Keratinocyte (primary cell): ENCODE data around the gene CSF3. TPM values are rescaled to one million over a fixed set of nuclear protein-coding genes. Genes with fewer than 3 reads are reported as not detected.
A peak's percentile ranks its signal among the peaks of the same experiment; 100 is the strongest.

Experiments
- DNase-seq: peaks from one replicate; pipeline ENCODE4 v3.0.0-alpha.2; 2011; ENCODE audit warnings: low read depth, missing footprints, low spot score
- FAIRE-seq: peaks from 2 replicates; lab custom pipeline; 2011; peaks lifted over from hg19 to GRCh38; lab: Jason Lieb, UNC
- H2AFZ ChIP-seq: 2 replicates; pipeline ENCODE4 v1.6.0; 2012; ENCODE audit warnings: low read length, control low read depth, inconsistent platforms; ENCODE audit not compliant: control insufficient read depth
- H3K27ac ChIP-seq: 2 replicates; pipeline ENCODE4 v1.5.1; 2011; ENCODE audit warnings: low read length; ENCODE audit not compliant: control insufficient read depth, insufficient read depth
- H3K27me3 ChIP-seq: 3 replicates; pipeline ENCODE4 v1.6.0; 2011; ENCODE audit warnings: low read length; ENCODE audit not compliant: control insufficient read depth, insufficient read depth; ENCODE audit errors: extremely low read depth
- H3K36me3 ChIP-seq, 2 experiments: 2 replicates in 1 of 2; 3 replicates in 1 of 2; pipeline ENCODE4 v1.5.1; 2011; ENCODE audit warnings: low read length in 2 of 2, mild to moderate bottlenecking in 1 of 2; ENCODE audit not compliant: control insufficient read depth in 2 of 2, insufficient read depth in 2 of 2; ENCODE audit errors: extremely low read depth in 1 of 2
- H3K4me1 ChIP-seq: 3 replicates; pipeline ENCODE4 v1.5.1; 2011; ENCODE audit warnings: low read length; ENCODE audit not compliant: control insufficient read depth, insufficient read depth; ENCODE audit errors: extremely low read depth
- H3K4me2 ChIP-seq: 3 replicates; pipeline ENCODE4 v1.6.0; 2011; ENCODE audit warnings: low read depth, low read length; ENCODE audit not compliant: control insufficient read depth, insufficient read depth; ENCODE audit errors: extremely low read depth
- H3K4me3 ChIP-seq, 3 experiments: fragments of 200-600 bp in 1 of 3; sonication (generic) in 1 of 3; 2 replicates in 2 of 3; 3 replicates in 1 of 3; pipeline ENCODE4 v1.5.1; 2011 to 2016; ENCODE audit warnings: low read length in 3 of 3, mild to moderate bottlenecking in 3 of 3, control low read depth in 2 of 3, inconsistent platforms in 1 of 3, low read depth in 1 of 3, mixed read lengths in 1 of 3, mixed run types in 1 of 3, moderate library complexity in 1 of 3; ENCODE audit not compliant: control insufficient read depth in 2 of 3, insufficient read depth in 2 of 3; ENCODE audit errors: extremely low read depth in 1 of 3
- H3K79me2 ChIP-seq: 2 replicates; pipeline ENCODE4 v1.6.0; 2012; ENCODE audit warnings: low read length; ENCODE audit not compliant: control insufficient read depth, insufficient read depth
- H3K9ac ChIP-seq: 3 replicates; pipeline ENCODE4 v1.6.0; 2011; ENCODE audit warnings: low read length; ENCODE audit not compliant: control insufficient read depth, insufficient read depth; ENCODE audit errors: extremely low read depth
- H3K9me1 ChIP-seq: 3 replicates; pipeline ENCODE4 v1.6.0; 2011; ENCODE audit warnings: low read length; ENCODE audit not compliant: control insufficient read depth, insufficient read depth; ENCODE audit errors: extremely low read depth
- H3K9me3 ChIP-seq: 2 replicates; pipeline ENCODE4 v1.5.1; 2012; ENCODE audit warnings: low read depth, low read length; ENCODE audit not compliant: control insufficient read depth
- H4K20me1 ChIP-seq: 3 replicates; pipeline ENCODE4 v1.6.0; 2011; ENCODE audit warnings: low read length; ENCODE audit not compliant: control insufficient read depth, insufficient read depth; ENCODE audit errors: extremely low read depth
- EZH2 ChIP-seq: IDR thresholded peaks from one replicate; pipeline ENCODE4 v1.6.1; 2012; ENCODE audit warnings: inconsistent platforms, mild to moderate bottlenecking, low read length, moderate library complexity
- dilution Hi-C: fragments of 300-500 bp; cut with MboI; formaldehyde crosslinking; loops from one replicate; pipeline ENCODE4 v1.7.0; 2020; ENCODE audit warnings: low sequenced_read_pairs; ENCODE audit not compliant: extremely low pct_ligation_motif_present
- polyA plus RNA-seq, 5 experiments: library from polyadenylated mRNA; depleted of rRNA in 3 of 5; stranded (reverse) in 3 of 5; stranded (forward) in 1 of 5; unstranded in 1 of 5; fragments of >200 nt; gene quantifications; 1 replicate in 1 of 5; 2 replicates in 3 of 5; 3 replicates in 1 of 5; pipeline versions ENCODE4 v1.2.1 to v1.2.3, GENCODE V29; 2011 to 2012; ENCODE audit warnings: missing spikeins in 2 of 5, low read depth in 1 of 5, low replicate concordance in 1 of 5
- TF ChIP-seq, protein P1 (sequence below), 3 experiments: IDR thresholded peaks in 1 of 3; conservative IDR thresholded peaks in 1 of 3; optimal IDR thresholded peaks in 1 of 3; 2 replicates in 2 of 3; 3 replicates in 1 of 3; pipeline versions ENCODE3 to v1.5.1; 2011; ENCODE audit warnings: low read length in 3 of 3, mild to moderate bottlenecking in 3 of 3, moderate library complexity in 2 of 3, control low read depth in 1 of 3, inconsistent platforms in 1 of 3; ENCODE audit not compliant: insufficient read depth in 2 of 3; ENCODE audit errors: extremely low read depth in 1 of 3

The CSF3 gene
- polyA plus RNA-seq, 1 donor (not counting 4 experiments of a cell fraction or from before 2014, with no cell fraction given) = 0.76 TPM

DNA sequence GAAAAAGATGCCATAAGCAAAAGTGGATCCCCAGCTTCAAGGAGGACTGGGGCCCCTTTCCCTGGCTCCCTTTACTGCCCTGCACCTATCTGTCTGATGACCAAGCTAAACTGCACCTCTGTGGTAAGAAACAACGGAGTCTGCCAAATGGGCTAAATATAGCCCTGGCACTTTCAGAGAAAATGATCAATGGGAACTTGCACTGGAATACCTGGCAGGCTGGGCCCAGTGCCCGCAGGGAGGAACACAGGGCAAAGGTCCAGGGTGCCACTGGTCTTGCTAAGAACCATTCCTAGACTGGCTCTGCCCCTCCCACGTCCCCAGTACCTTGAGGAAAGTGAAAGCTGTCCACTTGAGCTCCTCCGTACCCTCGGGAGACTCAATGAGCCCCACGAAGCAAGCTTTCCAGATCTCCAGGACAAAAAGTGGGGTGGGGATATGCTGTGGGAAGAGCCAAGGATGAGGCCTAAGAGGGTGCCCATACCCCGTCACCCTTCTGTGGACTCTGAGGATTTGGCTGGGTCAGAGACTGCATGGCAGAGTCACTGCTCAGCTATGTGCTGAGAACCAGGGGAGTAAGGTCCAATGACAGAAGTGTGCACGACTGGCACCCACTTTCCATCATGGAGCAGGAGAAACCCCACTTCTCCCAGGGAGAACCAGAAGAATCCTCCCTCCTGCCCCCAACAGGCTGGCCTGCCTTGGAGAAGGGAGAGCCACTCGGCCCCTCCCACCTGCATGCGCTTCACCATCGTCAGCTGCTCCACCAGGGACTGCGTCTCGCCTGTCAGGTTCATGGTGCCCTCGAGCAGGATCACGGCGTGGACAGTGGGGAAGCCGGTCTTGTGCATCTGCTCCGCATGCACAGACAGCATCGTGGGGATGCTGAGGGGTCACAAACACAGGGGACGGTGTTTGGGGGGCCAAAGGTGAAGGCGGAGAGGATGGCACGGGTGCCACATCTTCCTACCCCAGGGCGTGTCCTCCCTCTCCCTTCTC lies 17.4 kb downstream of the CSF3 start:
- dilution Hi-C loops = no loop called here
- DNase-seq (no peak), FAIRE-seq (no peak)
- H3K36me3 ChIP-seq = peaks cover 19 to 35% of the 10 kb centered on the region in 2 experiments
- no peaks in the 10 kb centered on the region for H3K79me2 ChIP-seq
- peaks cover 22% of the 10 kb centered on the region for H3K4me1 ChIP-seq
- no peaks in the 10 kb centered on the region for H3K27me3 ChIP-seq
- no peak overlapping the region for H3K4me3 ChIP-seq
- TF ChIP-seq, protein P1, sequence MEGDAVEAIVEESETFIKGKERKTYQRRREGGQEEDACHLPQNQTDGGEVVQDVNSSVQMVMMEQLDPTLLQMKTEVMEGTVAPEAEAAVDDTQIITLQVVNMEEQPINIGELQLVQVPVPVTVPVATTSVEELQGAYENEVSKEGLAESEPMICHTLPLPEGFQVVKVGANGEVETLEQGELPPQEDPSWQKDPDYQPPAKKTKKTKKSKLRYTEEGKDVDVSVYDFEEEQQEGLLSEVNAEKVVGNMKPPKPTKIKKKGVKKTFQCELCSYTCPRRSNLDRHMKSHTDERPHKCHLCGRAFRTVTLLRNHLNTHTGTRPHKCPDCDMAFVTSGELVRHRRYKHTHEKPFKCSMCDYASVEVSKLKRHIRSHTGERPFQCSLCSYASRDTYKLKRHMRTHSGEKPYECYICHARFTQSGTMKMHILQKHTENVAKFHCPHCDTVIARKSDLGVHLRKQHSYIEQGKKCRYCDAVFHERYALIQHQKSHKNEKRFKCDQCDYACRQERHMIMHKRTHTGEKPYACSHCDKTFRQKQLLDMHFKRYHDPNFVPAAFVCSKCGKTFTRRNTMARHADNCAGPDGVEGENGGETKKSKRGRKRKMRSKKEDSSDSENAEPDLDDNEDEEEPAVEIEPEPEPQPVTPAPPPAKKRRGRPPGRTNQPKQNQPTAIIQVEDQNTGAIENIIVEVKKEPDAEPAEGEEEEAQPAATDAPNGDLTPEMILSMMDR (optimal IDR thresholded peaks at IDR 0.05 in 1 of 3, IDR thresholded peaks at IDR 0.05 in 1 of 3, conservative IDR thresholded peaks at IDR 0.05 in 1 of 3; ENCODE audit: extremely low read depth in 1 of 3, insufficient read depth in 2 of 3, low read length in 3 of 3) = no peak
- TF ChIP-seq EZH2 = no peak
- H4K20me1 ChIP-seq = no peaks in the 10 kb centered on the region
- H3K9ac ChIP-seq = peak overlapping the region; percentile 55
- H3K4me2 ChIP-seq = peak overlapping the region; percentile 35
- peak overlapping the region; percentile 45 for H3K27ac ChIP-seq
- no peaks in the 10 kb centered on the region for H3K9me3 ChIP-seq
- H3K9me1 ChIP-seq = no peaks in the 10 kb centered on the region
- H2AFZ ChIP-seq = no peak overlapping the region

DNA sequence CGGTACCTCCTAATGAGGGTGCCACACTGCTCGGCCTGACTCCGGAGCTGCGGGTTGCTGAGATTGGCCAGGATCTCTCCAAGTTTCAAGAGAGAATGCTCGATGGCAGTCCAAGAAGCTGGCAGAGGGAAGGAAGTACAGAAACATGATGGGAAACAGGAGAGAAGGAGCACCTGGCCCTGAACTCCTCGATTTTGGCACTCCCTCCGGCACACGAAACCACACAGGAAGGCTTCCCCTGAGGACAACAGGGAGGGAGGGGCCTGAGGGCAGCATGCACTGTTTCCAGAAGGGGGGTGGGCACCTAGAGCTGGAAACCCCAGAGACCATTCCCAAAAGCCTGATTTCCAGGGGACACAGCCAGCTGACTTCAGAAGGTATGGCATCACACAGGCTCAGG lies 18.1 kb downstream of the CSF3 start:
- dilution Hi-C loops = no loop called here
- Histone ChIP-seq H3K9ac (no peak overlapping the region), H3K4me3 (no peak overlapping the region), H2AFZ (no peak overlapping the region), H3K27me3 (no peaks in the 10 kb centered on the region), H3K79me2 (no peaks in the 10 kb centered on the region), H3K27ac (no peak overlapping the region), H3K4me2 (no peak overlapping the region), H4K20me1 (no peaks in the 10 kb centered on the region), H3K4me1 (peaks cover 22% of the 10 kb centered on the region), H3K36me3 (peaks cover 16 to 32% of the 10 kb centered on the region in 2 experiments), H3K9me1 (no peaks in the 10 kb centered on the region), H3K9me3 (no peaks in the 10 kb centered on the region)
- no peak for FAIRE-seq
- no peak for DNase-seq
- TF ChIP-seq, protein P1 (optimal IDR thresholded peaks at IDR 0.05 in 1 of 3, IDR thresholded peaks at IDR 0.05 in 1 of 3, conservative IDR thresholded peaks at IDR 0.05 in 1 of 3; ENCODE audit: extremely low read depth in 1 of 3, insufficient read depth in 2 of 3, low read length in 3 of 3) = no peak
- TF ChIP-seq EZH2 = no peak
